Ovary (tissue), 9 donors: ENCODE data around the gene CD53. TPM values are rescaled to one million over a fixed set of nuclear protein-coding genes. Genes with fewer than 3 reads are reported as not detected.

Experiments
- DNase-seq, 5 donors: peaks; one replicate each; pipeline ENCODE4 v3.0.0-alpha.2; 2019 to 2020
- H3K27ac ChIP-seq, 2 donors: fragments of 200-600 bp; one replicate each; pipeline versions ENCODE4 v1.5.1 to v1.8.0; 2019 to 2022
- H3K27me3 ChIP-seq: fragments of 200-600 bp; one replicate; pipeline ENCODE4 v1.8.0; 2022
- H3K36me3 ChIP-seq: fragments of 200-600 bp; sonication (generic); one replicate; pipeline ENCODE4 v1.5.1; 2019
- H3K4me1 ChIP-seq: one replicate; pipeline ENCODE4 v1.8.1; 2013; ENCODE audit warnings: mild to moderate bottlenecking, moderate library complexity; ENCODE audit not compliant: insufficient read depth
- H3K4me3 ChIP-seq: fragments of 200-600 bp; sonication (generic); one replicate; pipeline ENCODE4 v1.5.1; 2017
- H3K9me3 ChIP-seq, 2 donors: fragments of 200-600 bp in 1 of 2; sonication (generic) in 1 of 2; one replicate each; pipeline versions ENCODE4 v1.5.1 to v1.8.1; 2013 to 2019; ENCODE audit warnings: mild to moderate bottlenecking in 1 of 2, moderate library complexity in 1 of 2
- EP300 ChIP-seq: sonication (generic); formaldehyde crosslinking; IDR thresholded peaks from one replicate; pipeline ENCODE4 v1.6.1; 2017; ENCODE audit warnings: antibody characterized with exemption
- POLR2A ChIP-seq: fragments of 450-650 bp; IDR thresholded peaks from one replicate; pipeline ENCODE4 v1.6.1; 2017; ENCODE audit warnings: antibody characterized with exemption, mild to moderate bottlenecking, moderate library complexity
- WGBS, 3 donors: extraction: QIAGEN DNeasy Blood & Tissue Kit in 1 of 3; methylation state at CpG; one replicate each; pipeline versions ENCODE4 v1.1.5 to v1.1.7; 2013 to 2017; 5-methylcytosine and 5-hydroxymethylcytosine counted together
- intact Hi-C, 4 donors: fragments of 100-400 bp; cut with DNase I; formaldehyde crosslinking; loops; one replicate each; pipeline versions ENCODE4 v1.11.0 to v1.15.1; 2022 to 2023
- polyA plus RNA-seq, 2 donors: library from polyadenylated mRNA; stranded (reverse); fragments of 200-250 nt in 1 of 2; fragments of 350-450 nt in 1 of 2; fragmentation: Illumina TruSeq in 1 of 2; extraction: RNeasy Lipid Tissue Mini Kit (QIAGEN cat#74804) in 1 of 2; gene quantifications; one replicate each; pipeline ENCODE4 v1.2.3, GENCODE V29; 2013 to 2014
- total RNA-seq, 7 donors: library from RNA; depleted of rRNA in 2 of 7; stranded (reverse); fragments of >200 nt in 2 of 7; fragmentation: NEBNext Ultra II Directional in 3 of 7; extraction: Animal tissue kit (Norgen Biotek cat#: 25700) in 3 of 7; gene quantifications; one replicate each; pipeline versions ENCODE4 v1.1.0 to v1.2.4, GENCODE V29; 2016 to 2023
- TF ChIP-seq, protein P1 (sequence below), 3 donors: fragments of 450-650 bp in 2 of 3; fragments of 200-600 bp in 1 of 3; IDR thresholded peaks; one replicate each; pipeline versions ENCODE4 v1.5.1 to v1.8.0; 2016 to 2022; ENCODE audit warnings: antibody characterized with exemption in 3 of 3, mild to moderate bottlenecking in 1 of 3
- donor health status: DM: no; HTN: no; CAD: no; lungs with moderate emphysema.
- donor health status: DM: no; HTN: no; CAD: no.
- donor health status: Bipolar disorder and iron deficiency.
- donor health status: DM: yes; HTN: yes; CAD: no.
- donor health status: DM: no; HTN: no; CAD: no.
- donor health status: DM: yes; HTN: yes; CAD: no.

CD53 gene
- total and polyA plus RNA-seq, 9 donors: 6.3 to 57.1 (median 8.0) TPM

DNA sequence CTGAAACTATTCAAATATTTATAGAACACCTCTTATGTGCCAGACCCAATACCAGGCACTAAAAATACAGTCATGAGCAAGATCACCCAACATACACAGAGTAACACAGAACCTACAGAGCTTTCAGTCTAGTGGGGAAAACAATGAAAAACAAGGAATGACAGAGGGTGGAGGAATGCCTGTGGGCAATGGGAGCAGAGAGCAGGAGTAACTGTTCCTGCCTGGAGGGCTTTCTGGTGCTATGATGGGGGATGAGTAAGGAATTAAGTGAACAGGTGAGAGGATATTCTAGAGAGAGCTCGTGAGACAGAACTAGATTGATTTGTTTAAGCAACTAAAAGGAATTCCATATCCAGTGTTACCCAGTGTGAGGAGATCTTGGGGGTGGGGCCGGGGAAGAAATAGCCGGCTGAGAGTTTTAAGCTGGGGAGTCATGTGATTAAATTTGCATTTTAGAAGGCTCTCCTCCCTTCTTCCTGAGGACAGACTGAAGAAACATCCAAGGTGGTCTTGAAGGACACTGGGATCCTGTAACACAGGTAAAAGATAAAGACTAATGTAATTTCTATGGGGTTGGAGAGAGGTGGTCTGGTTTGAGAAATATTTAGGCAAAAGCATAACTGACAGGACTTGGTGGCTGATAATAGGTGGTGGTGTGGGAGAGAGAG is 2.1 kb upstream of the CD53 start:
- H3K9me3 ChIP-seq: no peaks in the 10 kb centered on the region
- no peak overlapping the region for H3K27ac ChIP-seq
- H3K27me3 ChIP-seq: no peaks in the 10 kb centered on the region
- DNase-seq: no peak
- intact Hi-C loops: no loop called here
- TF ChIP-seq EP300: no peak
- TF ChIP-seq POLR2A: no peak
- TF ChIP-seq, protein P1, sequence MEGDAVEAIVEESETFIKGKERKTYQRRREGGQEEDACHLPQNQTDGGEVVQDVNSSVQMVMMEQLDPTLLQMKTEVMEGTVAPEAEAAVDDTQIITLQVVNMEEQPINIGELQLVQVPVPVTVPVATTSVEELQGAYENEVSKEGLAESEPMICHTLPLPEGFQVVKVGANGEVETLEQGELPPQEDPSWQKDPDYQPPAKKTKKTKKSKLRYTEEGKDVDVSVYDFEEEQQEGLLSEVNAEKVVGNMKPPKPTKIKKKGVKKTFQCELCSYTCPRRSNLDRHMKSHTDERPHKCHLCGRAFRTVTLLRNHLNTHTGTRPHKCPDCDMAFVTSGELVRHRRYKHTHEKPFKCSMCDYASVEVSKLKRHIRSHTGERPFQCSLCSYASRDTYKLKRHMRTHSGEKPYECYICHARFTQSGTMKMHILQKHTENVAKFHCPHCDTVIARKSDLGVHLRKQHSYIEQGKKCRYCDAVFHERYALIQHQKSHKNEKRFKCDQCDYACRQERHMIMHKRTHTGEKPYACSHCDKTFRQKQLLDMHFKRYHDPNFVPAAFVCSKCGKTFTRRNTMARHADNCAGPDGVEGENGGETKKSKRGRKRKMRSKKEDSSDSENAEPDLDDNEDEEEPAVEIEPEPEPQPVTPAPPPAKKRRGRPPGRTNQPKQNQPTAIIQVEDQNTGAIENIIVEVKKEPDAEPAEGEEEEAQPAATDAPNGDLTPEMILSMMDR (IDR thresholded peaks at IDR 0.05): no peak
- H3K36me3 ChIP-seq: no peaks in the 10 kb centered on the region
- WGBS, 3 donors: 35 to 42% (median 40%) methylated on average over 3 of the region's 3 CpGs
- no peaks in the 10 kb centered on the region for H3K4me1 ChIP-seq
- H3K4me3 ChIP-seq: no peak overlapping the region

DNA sequence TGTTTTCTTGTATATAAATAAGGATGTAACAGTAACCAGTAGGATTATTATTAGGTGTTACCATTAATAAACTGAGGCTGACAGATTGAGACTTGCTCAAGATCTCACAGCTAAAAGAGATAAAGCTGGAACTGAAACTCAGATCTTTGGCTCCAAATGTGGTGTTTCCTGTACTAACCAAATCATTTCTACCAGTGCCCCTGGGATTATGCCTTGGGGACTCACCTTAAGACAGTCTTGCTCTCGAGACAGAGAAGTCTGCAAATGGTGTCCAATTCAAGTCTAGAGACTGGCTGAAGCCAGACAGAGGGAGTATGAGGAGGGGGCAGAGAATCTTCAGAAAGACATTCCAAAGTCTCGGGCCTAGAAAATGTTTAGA is 593 bp upstream of the CD53 start:
- Histone ChIP-seq H3K36me3 (no peaks in the 10 kb centered on the region), H3K4me3 (no peak overlapping the region), H3K9me3 (no peaks in the 10 kb centered on the region), H3K27ac (no peak overlapping the region), H3K4me1 (no peaks in the 10 kb centered on the region), H3K27me3 (no peaks in the 10 kb centered on the region)
- intact Hi-C loops: no loop called here
- WGBS, 3 donors: 59 to 68% (median 67%) methylated on average over 2 of the region's 2 CpGs
- TF ChIP-seq EP300 (no peak), POLR2A (no peak)
- TF ChIP-seq, protein P1 (IDR thresholded peaks at IDR 0.05): no peak
- DNase-seq: no peak

DNA sequence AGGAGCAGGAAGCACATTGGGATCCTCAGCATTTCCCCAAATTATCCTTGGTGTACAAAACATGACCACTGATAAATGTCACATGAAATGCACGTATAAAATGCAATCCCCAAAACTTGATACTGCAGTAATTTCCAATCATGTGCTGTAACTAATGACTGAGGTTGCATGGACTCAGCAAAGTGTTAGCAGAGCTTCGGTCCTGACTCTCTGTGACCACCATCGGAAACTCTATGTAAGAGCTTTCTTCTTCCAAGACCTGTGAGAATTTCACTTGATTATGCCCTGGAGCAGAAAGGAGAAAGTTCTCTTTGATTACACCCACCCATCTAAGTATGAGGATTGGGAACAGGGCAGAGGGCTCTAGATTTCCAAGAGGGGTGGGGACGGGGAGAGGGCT is 908 bp downstream of the CD53 start:
- no peaks in the 10 kb centered on the region for H3K27me3 ChIP-seq
- intact Hi-C loops: no loop called here
- H3K36me3 ChIP-seq: no peaks in the 10 kb centered on the region
- no peak for DNase-seq
- H3K4me3 ChIP-seq: no peak overlapping the region
- no peak overlapping the region for H3K27ac ChIP-seq
- no peaks in the 10 kb centered on the region for H3K4me1 ChIP-seq
- H3K9me3 ChIP-seq: no peaks in the 10 kb centered on the region
- WGBS, 3 donors: 74 to 88% (median 83%) methylated on average over 4 of the region's 4 CpGs
- TF ChIP-seq EP300 (no peak), POLR2A (no peak)
- TF ChIP-seq, protein P1 (IDR thresholded peaks at IDR 0.05): no peak

DNA sequence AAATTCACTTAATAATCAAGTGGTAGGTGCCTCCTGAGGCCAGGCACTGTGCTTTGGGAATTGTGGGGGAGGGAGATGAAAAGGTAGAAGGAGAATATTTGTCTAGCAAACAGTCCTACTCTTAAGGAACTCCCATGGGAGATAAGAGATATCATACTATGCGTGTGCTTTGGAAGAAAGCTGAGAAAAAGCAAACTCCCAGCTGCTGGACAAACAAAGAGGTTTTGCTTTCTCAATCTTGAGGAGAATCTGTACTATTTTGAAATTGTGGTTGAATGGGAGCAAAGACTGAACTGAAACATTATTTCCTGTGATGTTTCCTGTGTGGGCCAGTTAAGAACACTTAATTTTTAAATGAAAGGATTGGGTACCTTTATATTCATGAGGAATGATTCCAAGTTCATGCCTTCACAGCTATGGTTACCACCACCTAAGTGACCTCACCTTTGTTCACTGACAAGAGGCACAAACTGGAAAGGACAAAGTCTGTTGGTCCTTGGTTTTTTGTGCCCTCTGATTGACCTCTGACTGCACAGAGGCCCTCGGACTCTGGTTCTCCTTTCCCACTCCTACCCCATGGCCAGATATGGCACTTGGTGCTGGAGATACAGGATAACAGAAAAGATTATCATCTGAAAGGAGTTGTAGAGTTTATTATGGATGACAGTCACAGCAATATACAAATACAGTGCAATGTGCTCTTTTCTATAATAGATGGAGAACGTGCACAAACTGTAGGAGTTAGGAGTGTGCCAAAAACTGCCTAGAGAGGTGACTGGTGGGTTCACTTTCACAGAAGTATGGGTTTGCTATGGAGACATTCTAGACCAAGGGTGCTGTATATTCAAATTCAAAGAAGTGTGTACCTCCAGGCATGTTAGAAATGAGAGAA is 1.6 kb downstream of the CD53 start:
- TF ChIP-seq, protein P1 (IDR thresholded peaks at IDR 0.05): no peak
- no peak for TF ChIP-seq POLR2A
- no peak for TF ChIP-seq EP300
- intact Hi-C loops: no loop called here
- H3K27me3 ChIP-seq: no peaks in the 10 kb centered on the region
- no peak overlapping the region for H3K27ac ChIP-seq
- H3K36me3 ChIP-seq: no peaks in the 10 kb centered on the region
- 24 to 44% (median 37%) methylated on average over 3 of the region's 3 CpGs for WGBS, 3 donors
- DNase-seq: no peak
- no peaks in the 10 kb centered on the region for H3K4me1 ChIP-seq
- H3K4me3 ChIP-seq: no peak overlapping the region
- no peaks in the 10 kb centered on the region for H3K9me3 ChIP-seq
